ENCODE data around the gene CCNB1IP1. TPM values are rescaled to one million over a fixed set of nuclear protein-coding genes. Genes with fewer than 3 reads are reported as not detected.
"Not testable (repeated sequence)": the region's sequence is repeated elsewhere in the genome, so short reads cannot be mapped to it uniquely, and the experiment has no call there.

CCNB1IP1 gene
- total RNA-seq, 4 donors from 2014 or later = 30.8 to 49.7 (median 36.8) TPM

GRCh38 chr14:20346713-20347112, 13.6 kb upstream of the CCNB1IP1 start:
- no peak for DNase-seq (ENCODE audit: low spot score)
- no peak for ATAC-seq (ENCODE audit: low FRiP score)
- TF ChIP-seq CTCF (IDR thresholded peaks at IDR 0.05) = no peak

GRCh38 chr14:20345366-20345765, 12.3 kb upstream of the CCNB1IP1 start:
- TF ChIP-seq CTCF (IDR thresholded peaks at IDR 0.05) = no peak
- no peak for ATAC-seq (ENCODE audit: low FRiP score)

GRCh38 chr14:20343862-20344220, 10.8 kb upstream of the CCNB1IP1 start:
- TF ChIP-seq CTCF (IDR thresholded peaks at IDR 0.05) = no peak
- ATAC-seq (ENCODE audit: low FRiP score) = no peak
- DNase-seq (ENCODE audit: low spot score) = no peak

More at GRCh38 chr14:20345366-20345765, 12.3 kb upstream of the CCNB1IP1 start:
- DNase-seq (ENCODE audit: low spot score) = no peak

GRCh38 chr14:20343092-20343861, 10.2 kb upstream of the CCNB1IP1 start, which contains the start of gene PARP2:
Gene PARP2, plus strand, starts transcription at chr14:20343635. Its CDS starts 7 bp downstream, at chr14:20343642.
- ATAC-seq (ENCODE audit: low FRiP score) = peak; percentile 99
- DNase-seq (ENCODE audit: low spot score) = peak; percentile 92
- no peak for TF ChIP-seq CTCF (IDR thresholded peaks at IDR 0.05)

- TF ChIP-seq CTCF (IDR thresholded peaks at IDR 0.05) = no peak
- ATAC-seq (ENCODE audit: low FRiP score) (no peak), DNase-seq (ENCODE audit: low spot score) (no peak)
Measured at GRCh38 chr14:20341646-20342045, 8.6 kb upstream of the CCNB1IP1 start.

GRCh38 chr14:20341032-20341431, 8.0 kb upstream of the CCNB1IP1 start:
- ATAC-seq (ENCODE audit: low FRiP score); DNase-seq (ENCODE audit: low spot score): not testable (repeated sequence)

GRCh38 chr14:20334017-20334416, 938 bp upstream of the CCNB1IP1 start:
- DNase-seq (ENCODE audit: low spot score) = no peak
- no peak for ATAC-seq (ENCODE audit: low FRiP score)
- no peak for TF ChIP-seq CTCF (IDR thresholded peaks at IDR 0.05)
